Spinal cord (tissue), 9 donors: ENCODE results near the gene CCR5AS.
"Not testable (repeated sequence)": the region's sequence is repeated elsewhere in the genome, so short reads cannot be mapped to it uniquely, and the experiment has no call there.

Experiments used
- DNase-seq, 6 donors: peaks; one replicate each; pipeline versions ENCODE4 v3.0.0 to v3.0.0-alpha.2; 2013 to 2015; ENCODE audit warnings: low spot score in 6 of 6, low read depth in 4 of 6
- H3K27ac ChIP-seq: one replicate; pipeline ENCODE4 v1.5.1; 2013; ENCODE audit warnings: low read depth, low read length, control low read depth
- H3K27me3 ChIP-seq: one replicate; pipeline ENCODE4 v1.6.1; 2013; ENCODE audit warnings: low read length; ENCODE audit not compliant: control insufficient read depth, insufficient read depth
- H3K36me3 ChIP-seq: one replicate; pipeline ENCODE4 v1.6.1; 2013; ENCODE audit warnings: low read length; ENCODE audit not compliant: control insufficient read depth, insufficient read depth
- H3K4me1 ChIP-seq: one replicate; pipeline ENCODE4 v1.6.1; 2013; ENCODE audit warnings: low read length; ENCODE audit not compliant: control insufficient read depth, insufficient read depth
- H3K4me3 ChIP-seq: one replicate; pipeline ENCODE4 v1.5.1; 2013; ENCODE audit warnings: low read depth, low read length, control low read depth
- H3K9me3 ChIP-seq: one replicate; pipeline ENCODE4 v1.6.1; 2013; ENCODE audit warnings: low read length; ENCODE audit not compliant: control insufficient read depth, insufficient read depth
- WGBS: methylation state at CpG from one replicate; pipeline ENCODE4 v1.1.5; 2013; ENCODE audit warnings: missing lambda C conversion rate; ENCODE audit not compliant: insufficient coverage; 5-methylcytosine and 5-hydroxymethylcytosine counted together
- donor health status: healthy.

CCR5AS gene

DNA sequence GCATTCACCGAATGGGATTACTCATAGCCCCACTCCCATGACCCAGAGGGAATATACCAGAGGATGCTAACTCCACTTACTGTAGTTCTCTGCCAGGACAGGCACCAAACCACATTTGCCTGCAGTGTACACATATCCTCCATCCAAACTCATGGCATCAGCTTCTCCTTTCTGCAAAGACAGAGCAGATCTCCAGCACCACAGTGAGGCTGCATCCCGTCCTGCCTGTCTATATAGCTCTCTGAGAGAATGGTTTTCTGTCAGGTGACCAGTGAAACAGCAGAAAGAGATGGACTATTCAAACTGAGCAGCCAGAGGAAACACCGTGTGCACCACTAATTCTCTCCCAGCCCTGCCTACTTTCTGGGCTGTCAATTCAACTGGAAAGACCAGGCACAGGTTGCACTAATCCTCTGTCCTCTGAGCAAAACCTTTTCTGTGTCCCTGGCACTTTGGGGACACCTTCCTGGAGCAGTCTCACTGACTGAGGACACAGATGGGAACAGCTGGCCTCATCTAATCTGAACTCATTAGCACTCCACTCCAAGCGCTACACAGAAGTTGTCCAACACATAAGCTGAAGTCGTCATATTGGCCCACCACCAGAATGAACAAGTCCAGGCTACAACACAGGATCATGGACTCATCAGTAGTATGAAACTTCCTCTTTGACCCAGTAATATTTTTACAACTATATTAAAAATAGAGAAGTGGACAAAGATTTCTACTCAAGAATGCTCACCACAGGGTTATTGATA is 40.5 kb upstream of the CCR5AS start:
- Histone ChIP-seq H3K27ac (no peak overlapping the region), H3K36me3 (no peaks in the 10 kb centered on the region), H3K4me3 (no peak overlapping the region), H3K4me1 (no peaks in the 10 kb centered on the region), H3K27me3 (no peaks in the 10 kb centered on the region), H3K9me3 (no peaks in the 10 kb centered on the region)
- peak in 1 of 6 donors; percentile 39 for DNase-seq
- 72% methylated on average over 4 of the region's 5 CpGs for WGBS

DNA sequence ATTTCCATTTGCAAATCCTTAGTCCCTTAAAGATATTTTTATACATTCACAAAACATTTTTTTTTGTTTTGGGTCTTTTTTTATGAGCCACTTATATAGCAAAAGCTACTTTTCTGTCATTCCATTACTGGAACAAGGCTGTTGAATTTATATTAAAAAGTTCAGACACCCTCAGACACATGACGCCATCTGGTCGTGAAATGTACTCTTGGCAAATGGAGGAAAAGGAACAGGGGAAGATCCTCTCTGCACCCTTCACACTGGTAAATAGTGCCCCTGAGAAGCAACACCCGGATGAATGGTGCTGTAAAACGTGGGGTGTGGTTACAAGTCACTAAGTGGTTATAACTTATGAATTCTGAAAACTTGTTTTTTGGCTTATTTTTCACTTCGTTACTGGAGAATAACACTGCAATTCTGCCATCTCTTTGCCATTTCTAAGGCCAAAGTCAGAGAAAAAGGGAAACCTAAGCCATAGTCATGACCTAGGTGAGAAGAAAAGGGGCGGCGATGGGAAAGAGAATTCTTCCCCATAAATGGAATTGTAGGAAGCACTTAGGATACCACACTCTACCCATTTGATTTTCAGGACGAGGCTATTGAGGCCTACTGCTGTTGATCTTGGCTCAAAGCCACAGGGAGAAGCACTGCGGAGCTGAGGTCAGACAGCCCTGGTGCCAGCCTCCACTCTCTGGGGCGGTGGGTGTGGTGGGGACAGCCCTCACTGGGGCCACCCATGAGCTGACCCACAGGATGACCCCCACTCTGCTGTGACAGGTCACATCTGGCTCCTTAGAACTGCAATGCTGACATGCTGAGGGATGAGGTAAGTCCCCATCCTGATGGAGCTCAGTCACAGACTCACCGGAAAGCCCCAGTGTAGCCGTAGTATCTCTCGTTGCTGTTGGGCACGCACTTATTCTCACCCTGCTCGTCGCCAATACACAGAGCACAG is 36.0 kb upstream of the CCR5AS start:
- peak in 4 of 6 donors; percentile 19 to 29 (median 25) for DNase-seq
- H3K27ac ChIP-seq, result no peak overlapping the region
- WGBS, result 80% methylated on average over 9 of the region's 16 CpGs

DNA sequence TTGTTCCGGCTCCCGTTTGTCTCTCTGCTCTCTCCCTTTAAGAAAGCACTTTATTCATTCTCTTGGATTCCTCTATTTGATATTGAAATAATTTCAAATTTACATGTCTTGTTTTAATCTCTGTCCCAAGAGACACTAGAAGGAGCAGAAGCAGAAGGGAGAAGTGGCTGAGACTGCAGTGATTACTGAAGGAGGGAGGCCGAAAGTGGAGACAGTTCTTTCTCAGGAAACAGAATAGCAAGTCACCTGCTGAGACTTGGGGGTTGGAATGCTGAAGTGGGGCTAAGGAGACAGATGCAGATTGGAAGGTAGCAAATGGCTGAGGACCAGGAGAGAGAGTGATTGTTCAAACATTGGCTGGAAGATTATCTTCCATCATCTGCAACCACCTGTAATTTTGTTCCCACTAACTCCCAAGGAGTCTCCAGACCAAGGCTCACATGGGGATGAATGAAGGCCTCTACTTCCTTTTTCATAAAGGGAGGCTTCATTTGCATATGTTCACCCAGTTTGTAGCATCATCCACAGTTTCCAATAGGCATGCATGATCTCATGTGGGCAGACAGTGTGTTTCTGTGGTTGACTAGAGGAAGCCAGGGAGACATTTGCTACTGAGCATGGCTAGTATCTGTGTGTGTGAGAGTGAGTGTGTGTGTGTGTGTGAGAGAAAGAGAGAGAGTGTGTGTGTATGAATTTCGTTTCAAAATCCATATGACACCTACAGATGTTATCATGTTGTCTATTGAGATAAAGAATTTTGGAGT is 33.8 kb upstream of the CCR5AS start:
- H3K9me3 ChIP-seq, result no peaks in the 10 kb centered on the region
- H3K36me3 ChIP-seq, result no peaks in the 10 kb centered on the region
- DNase-seq, result peak in 1 of 6 donors; percentile 39
- H3K4me1 ChIP-seq, result no peaks in the 10 kb centered on the region
- H3K27ac ChIP-seq, result no peak overlapping the region
- no peak overlapping the region for H3K4me3 ChIP-seq
- no peaks in the 10 kb centered on the region for H3K27me3 ChIP-seq
- 90% methylated on average over 1 of the region's 4 CpGs for WGBS

More for the DNA sequence above, 36.0 kb upstream of the CCR5AS start:
- H3K9me3 ChIP-seq, result no peaks in the 10 kb centered on the region
- H3K27me3 ChIP-seq, result no peaks in the 10 kb centered on the region
- no peak overlapping the region for H3K4me3 ChIP-seq
- no peaks in the 10 kb centered on the region for H3K4me1 ChIP-seq
- no peaks in the 10 kb centered on the region for H3K36me3 ChIP-seq

DNA sequence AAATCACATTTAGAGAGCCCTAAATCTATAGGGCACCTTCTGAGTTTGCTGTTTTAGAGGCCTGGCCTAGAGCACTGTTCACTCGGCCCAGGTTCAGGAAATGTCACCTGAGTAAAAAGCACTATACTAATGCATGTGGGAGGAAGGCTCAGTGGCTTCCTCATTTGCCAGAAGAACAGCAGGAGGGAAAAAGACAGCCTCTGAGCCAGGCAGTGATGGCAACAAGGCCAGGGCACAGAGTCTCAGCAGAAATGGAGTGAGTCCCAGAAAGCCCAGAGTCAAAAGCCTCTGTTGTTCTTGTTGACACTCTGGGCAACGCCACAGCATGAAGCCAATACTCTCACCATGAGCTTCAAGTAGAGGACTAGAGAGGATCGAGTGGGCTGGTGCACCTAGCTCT is 32.0 kb upstream of the CCR5AS start:
- 92% methylated on average over 2 of the region's 3 CpGs for WGBS
- no peak overlapping the region for H3K27ac ChIP-seq
- no peaks in the 10 kb centered on the region for H3K36me3 ChIP-seq
- DNase-seq, result no peak
- H3K27me3 ChIP-seq, result no peaks in the 10 kb centered on the region
- no peaks in the 10 kb centered on the region for H3K4me1 ChIP-seq
- no peaks in the 10 kb centered on the region for H3K9me3 ChIP-seq
- H3K4me3 ChIP-seq, result no peak overlapping the region

DNA sequence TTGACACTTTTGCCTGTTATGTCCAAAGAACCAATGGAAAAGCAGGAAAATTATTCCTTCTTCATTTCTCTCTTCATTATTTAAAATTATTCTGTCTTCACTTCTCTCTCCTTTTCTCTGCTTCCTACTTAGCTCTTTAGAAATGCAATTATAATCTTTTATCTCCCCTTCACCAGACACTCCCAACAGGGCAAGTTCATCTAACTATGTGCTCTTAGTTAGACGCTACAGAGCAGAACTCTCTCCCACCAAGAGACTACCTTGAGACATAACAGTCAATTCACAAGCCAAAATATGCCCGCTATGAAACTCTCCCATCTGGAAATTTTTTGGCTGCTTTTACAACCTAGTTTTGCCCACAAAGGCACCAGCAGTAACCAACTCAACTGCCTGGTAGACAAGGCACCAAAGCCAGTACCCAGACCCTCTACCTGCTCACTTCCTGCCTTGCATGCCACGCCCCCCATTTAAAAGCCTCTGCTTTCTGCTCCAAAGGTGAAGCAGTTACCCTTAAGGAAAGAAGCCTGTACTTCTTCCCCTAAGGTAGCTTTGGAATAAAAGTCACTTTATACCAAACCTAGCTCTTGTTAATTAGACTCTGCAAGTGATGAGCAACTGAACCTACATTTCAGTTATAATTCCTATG is 28.3 kb upstream of the CCR5AS start:
- Histone ChIP-seq H3K4me3 (no peak overlapping the region), H3K27ac (no peak overlapping the region), H3K27me3 (no peaks in the 10 kb centered on the region), H3K4me1 (no peaks in the 10 kb centered on the region), H3K36me3 (no peaks in the 10 kb centered on the region), H3K9me3 (no peaks in the 10 kb centered on the region)
- no peak for DNase-seq
- 74% methylated on average over 3 of the region's 3 CpGs for WGBS

DNA sequence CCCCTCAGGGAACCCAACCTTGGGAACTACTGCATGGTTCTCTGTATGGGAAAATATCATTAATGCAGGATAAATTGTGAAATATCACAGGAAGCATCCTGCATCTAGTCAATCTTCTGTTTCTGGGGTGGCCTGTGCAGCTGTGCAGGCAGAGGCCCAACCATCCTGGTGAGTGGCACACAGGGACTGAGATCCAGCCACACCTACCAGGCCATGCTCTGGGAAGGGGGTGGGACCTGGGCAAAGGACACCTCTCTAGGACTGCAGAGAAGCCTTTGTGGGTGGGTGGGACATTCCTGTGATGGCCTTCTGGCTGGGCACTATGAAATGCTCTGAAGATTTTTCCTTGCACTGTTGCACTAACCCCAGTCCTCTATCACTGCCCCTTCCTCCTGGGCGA is 27.0 kb upstream of the CCR5AS start:
- no peaks in the 10 kb centered on the region for H3K9me3 ChIP-seq
- H3K27ac ChIP-seq, result no peak overlapping the region
- no peak overlapping the region for H3K4me3 ChIP-seq
- no peaks in the 10 kb centered on the region for H3K27me3 ChIP-seq
- H3K36me3 ChIP-seq, result no peaks in the 10 kb centered on the region
- WGBS, result no CpG with 5 or more reads among the region's 1 CpG
- H3K4me1 ChIP-seq, result no peaks in the 10 kb centered on the region
- no peak for DNase-seq

DNA sequence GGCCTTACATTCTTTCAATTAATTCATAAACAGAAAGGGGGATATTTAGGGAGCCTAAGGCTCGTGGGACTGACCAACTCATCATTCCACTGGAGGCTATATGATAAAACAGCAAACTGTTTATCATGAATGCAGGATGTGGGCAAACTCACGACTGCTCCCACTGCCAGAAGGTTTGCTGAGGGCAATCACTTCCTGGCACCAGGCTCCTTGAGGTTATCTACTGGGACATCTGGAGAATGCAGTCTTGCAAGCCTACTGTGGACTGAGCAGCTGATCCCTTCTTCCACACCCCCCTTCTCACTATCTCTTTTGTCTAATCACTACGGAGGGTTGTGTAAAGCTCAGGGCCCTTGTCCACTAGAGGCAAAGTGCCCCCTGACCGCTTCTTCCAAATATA is 26.3 kb upstream of the CCR5AS start:
- WGBS, result 77% methylated on average over 3 of the region's 4 CpGs
- H3K27me3 ChIP-seq, H3K4me1 ChIP-seq, H3K27ac ChIP-seq, DNase-seq, H3K9me3 ChIP-seq, H3K4me3 ChIP-seq, H3K36me3 ChIP-seq: not testable (repeated sequence)

DNA sequence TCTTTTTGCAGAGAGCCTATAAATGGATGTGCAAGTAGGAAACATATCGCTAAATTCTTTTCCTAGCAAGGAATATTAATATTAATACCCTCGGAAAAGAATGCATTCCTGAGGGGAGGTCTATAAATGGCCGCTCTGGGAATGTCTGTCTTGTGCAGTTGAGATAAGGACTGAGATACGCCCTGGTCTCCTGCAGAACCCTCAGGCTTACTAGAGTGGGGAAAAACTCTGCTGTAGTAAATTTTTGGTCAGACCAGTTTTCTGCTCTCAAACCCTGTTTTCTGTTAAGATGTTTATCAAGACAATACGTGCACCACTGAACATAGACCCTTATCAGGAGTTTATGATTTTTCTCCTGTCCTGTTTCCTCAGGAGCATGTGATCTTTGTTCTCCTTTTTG is 25.0 kb upstream of the CCR5AS start:
- H3K27me3 ChIP-seq, DNase-seq, H3K4me1 ChIP-seq, H3K9me3 ChIP-seq, H3K36me3 ChIP-seq, H3K4me3 ChIP-seq, H3K27ac ChIP-seq: not testable (repeated sequence)
- WGBS, result 100% methylated on average over 3 of the region's 5 CpGs

DNA sequence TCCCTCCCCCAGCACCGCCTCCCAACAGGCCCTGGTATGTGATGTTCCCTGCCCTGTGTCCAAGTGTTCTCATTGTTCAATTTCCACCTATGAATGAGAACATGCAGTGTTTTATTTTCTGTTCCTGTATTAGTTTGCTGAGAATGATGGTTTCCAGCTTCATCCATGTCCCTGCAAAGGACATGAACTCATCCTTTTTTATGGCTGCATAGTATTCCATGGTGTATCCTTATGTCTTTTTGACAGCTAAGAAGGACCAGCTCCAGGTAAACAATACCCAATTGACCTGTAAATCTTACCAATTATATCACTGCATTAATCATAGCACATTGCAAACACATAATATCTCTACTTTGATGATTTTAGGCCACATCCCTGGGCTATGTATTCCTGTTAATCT is 24.0 kb upstream of the CCR5AS start:
- not testable (repeated sequence) for DNase-seq, H3K27ac ChIP-seq, H3K27me3 ChIP-seq, H3K4me3 ChIP-seq, H3K9me3 ChIP-seq, H3K36me3 ChIP-seq, H3K4me1 ChIP-seq
- no CpG with 5 or more reads among the region's 1 CpG for WGBS
